ENCODE measurements around the gene ODF2L. TPM values are rescaled to one million over a fixed set of nuclear protein-coding genes. Genes with fewer than 3 reads are reported as not detected.

ODF2L gene
- total RNA-seq, 1 donor from 2014 or later: 13.4 TPM

DNA sequence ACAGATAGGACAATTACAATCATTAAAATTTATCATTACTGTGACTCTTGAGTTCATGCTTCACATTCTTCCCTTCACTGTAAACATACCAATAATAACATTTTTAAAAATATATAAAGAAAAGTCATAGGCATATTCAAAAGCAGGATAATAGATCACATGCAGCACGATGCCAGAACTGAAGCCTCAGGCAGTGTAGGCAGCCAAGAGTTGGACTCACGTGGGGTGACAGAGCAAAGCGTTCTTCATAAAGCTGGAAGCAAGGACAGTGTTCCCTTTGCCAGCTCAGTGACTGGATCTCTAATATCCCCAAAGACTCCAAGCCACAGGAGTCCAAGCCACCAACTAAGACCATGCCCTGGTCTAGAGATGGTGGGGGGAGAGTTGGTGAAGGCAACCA is 77.7 kb downstream of the ODF2L start:
- H3K4me3 ChIP-seq (ENCODE audit: low read depth, low read length): no peak overlapping the region
- no peak for DNase-seq (ENCODE audit: low read depth)
- no peaks in the 10 kb centered on the region for H3K36me3 ChIP-seq (ENCODE audit: control insufficient read depth, insufficient read depth, low read length)
- TF ChIP-seq, protein P1, sequence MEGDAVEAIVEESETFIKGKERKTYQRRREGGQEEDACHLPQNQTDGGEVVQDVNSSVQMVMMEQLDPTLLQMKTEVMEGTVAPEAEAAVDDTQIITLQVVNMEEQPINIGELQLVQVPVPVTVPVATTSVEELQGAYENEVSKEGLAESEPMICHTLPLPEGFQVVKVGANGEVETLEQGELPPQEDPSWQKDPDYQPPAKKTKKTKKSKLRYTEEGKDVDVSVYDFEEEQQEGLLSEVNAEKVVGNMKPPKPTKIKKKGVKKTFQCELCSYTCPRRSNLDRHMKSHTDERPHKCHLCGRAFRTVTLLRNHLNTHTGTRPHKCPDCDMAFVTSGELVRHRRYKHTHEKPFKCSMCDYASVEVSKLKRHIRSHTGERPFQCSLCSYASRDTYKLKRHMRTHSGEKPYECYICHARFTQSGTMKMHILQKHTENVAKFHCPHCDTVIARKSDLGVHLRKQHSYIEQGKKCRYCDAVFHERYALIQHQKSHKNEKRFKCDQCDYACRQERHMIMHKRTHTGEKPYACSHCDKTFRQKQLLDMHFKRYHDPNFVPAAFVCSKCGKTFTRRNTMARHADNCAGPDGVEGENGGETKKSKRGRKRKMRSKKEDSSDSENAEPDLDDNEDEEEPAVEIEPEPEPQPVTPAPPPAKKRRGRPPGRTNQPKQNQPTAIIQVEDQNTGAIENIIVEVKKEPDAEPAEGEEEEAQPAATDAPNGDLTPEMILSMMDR (IDR thresholded peaks at IDR 0.05; ENCODE audit: insufficient read depth, low read length, severe bottlenecking): no peak
- no peaks in the 10 kb centered on the region for H3K27me3 ChIP-seq (ENCODE audit: control insufficient read depth, insufficient read depth, low read length)
- no peak for FAIRE-seq

- TF ChIP-seq, protein P1 (IDR thresholded peaks at IDR 0.05; ENCODE audit: insufficient read depth, low read length, severe bottlenecking): no peak
- H3K27me3 ChIP-seq (ENCODE audit: control insufficient read depth, insufficient read depth, low read length): no peaks in the 10 kb centered on the region
- H3K36me3 ChIP-seq (ENCODE audit: control insufficient read depth, insufficient read depth, low read length): no peaks in the 10 kb centered on the region
- H3K4me3 ChIP-seq (ENCODE audit: low read depth, low read length): no peak overlapping the region
- no peak for DNase-seq (ENCODE audit: low read depth)
- FAIRE-seq: no peak
Measured at GRCh38 chr1:86317926-86318325, 78.2 kb downstream of the ODF2L start.

DNA sequence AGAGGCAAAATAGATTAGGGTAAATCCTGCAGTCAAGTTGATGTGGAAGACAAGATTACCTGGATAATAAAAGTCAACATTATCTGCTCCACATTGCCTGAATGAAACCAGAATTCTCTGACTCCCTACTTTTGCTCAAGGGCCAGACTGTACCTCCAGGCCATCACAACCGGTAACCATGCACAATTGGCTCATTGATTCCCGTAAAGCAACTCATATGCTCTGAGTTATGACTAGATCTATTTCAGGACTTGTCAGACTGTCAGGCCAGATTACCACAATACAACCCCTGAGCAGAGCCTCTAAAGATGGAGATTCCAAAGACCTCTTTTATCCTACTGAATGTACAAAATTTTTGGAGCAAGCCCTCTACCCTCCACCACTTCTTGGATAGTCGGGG is 90.4 kb downstream of the ODF2L start:
- TF ChIP-seq, protein P1 (IDR thresholded peaks at IDR 0.05; ENCODE audit: insufficient read depth, low read length, severe bottlenecking): no peak
- no peak for DNase-seq (ENCODE audit: low read depth)
- no peak for FAIRE-seq
- Histone ChIP-seq H3K4me3 (ENCODE audit: low read depth, low read length) (no peak overlapping the region), H3K36me3 (ENCODE audit: control insufficient read depth, insufficient read depth, low read length) (no peaks in the 10 kb centered on the region), H3K27me3 (ENCODE audit: control insufficient read depth, insufficient read depth, low read length) (no peaks in the 10 kb centered on the region)

DNA sequence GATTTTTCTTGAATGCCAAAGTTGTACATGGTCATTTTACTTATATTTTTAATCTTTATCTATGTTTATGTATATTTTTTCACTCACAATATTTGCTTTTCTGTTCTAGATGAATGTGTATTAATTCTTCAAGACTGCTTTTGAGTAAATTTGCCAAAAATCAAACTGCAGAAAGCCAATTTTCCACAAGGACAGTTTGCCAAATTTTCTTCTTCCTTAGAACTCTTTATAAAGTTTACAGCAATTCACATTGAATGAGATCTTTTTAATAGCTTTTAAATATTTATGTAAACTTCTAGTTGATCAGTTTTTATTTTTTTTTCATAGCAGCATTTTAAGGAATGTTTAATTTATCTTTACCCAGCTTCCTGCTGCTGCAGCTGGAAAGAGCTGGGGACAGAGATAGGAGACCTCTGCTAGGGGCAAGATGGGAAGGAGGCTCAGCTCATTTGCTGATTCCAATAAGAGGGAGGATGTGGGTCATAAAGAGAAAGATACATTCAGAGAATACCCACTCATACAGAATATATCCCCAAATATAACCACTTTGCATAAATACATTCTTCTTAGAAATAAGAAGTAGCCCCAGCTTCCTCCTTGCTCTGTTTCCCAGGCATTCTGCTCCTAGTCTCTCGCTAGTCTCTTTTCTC is 93.0 kb downstream of the ODF2L start:
- Histone ChIP-seq H3K4me3 (ENCODE audit: low read depth, low read length) (no peak overlapping the region), H3K36me3 (ENCODE audit: control insufficient read depth, insufficient read depth, low read length) (no peaks in the 10 kb centered on the region), H3K27me3 (ENCODE audit: control insufficient read depth, insufficient read depth, low read length) (no peaks in the 10 kb centered on the region)
- TF ChIP-seq, protein P1 (IDR thresholded peaks at IDR 0.05; ENCODE audit: insufficient read depth, low read length, severe bottlenecking): no peak
- FAIRE-seq (no peak), DNase-seq (ENCODE audit: low read depth) (no peak)

Other genes with a start within 250 kb of the ODF2L start
- under 0.01 TPM in 2 replicates for gene COL24A1, start 239.6 kb downstream of the ODF2L start, total RNA-seq
- 15.3 and 84.4 TPM in 2 replicates for gene CLCA2, start 27.8 kb upstream of the ODF2L start, total RNA-seq
- gene CLCA1, start 72.6 kb upstream of the ODF2L start, total RNA-seq: 0.26 TPM in 1 of 2 replicates, not detected in the other
- gene CLCA4, start 150.8 kb upstream of the ODF2L start, total RNA-seq: 12.1 and 45.8 TPM in 2 replicates

Data from bronchial epithelial cell (primary cell).